GM12878 (cell line): ENCODE measurements around the gene SPINK4. TPM values are rescaled to one million over a fixed set of nuclear protein-coding genes. Genes with fewer than 3 reads are reported as not detected.

Experiments used
- ATF7 ChIP-seq: fragments of 450-650 bp; IDR thresholded peaks from 2 replicates; pipeline ENCODE4 v1.6.1; 2016; ENCODE audit warnings: low read depth, mild to moderate bottlenecking
- CEBPB ChIP-seq, 2 experiments: fragments of 150-350 bp in 1 of 2; IDR thresholded peaks; 2 replicates each; pipeline ENCODE4 v1.6.1; 2012 to 2014; ENCODE audit warnings: low read depth in 2 of 2, low read length in 2 of 2, borderline replicate concordance in 1 of 2, inconsistent platforms in 1 of 2
- CEBPZ ChIP-seq: fragments of 150-350 bp; IDR thresholded peaks from 2 replicates; pipeline ENCODE4 v1.6.1; 2016; ENCODE audit warnings: low read depth, low read length
- ETV6 ChIP-seq, 2 experiments: fragments of 450-650 bp in 1 of 2; IDR thresholded peaks in 1 of 2; conservative IDR thresholded peaks in 1 of 2; 2 replicates each; pipeline ENCODE4 v1.6.1; 2014; ENCODE audit warnings: antibody characterized with exemption in 1 of 2, borderline replicate concordance in 1 of 2, low read depth in 1 of 2, mild to moderate bottlenecking in 1 of 2, moderate library complexity in 1 of 2
- EZH2 ChIP-seq: IDR thresholded peaks from 2 replicates; pipeline ENCODE4 v1.6.1; 2012; ENCODE audit warnings: low read depth, mild to moderate bottlenecking, control low read depth, inconsistent platforms, low read length, borderline replicate concordance; ENCODE audit not compliant: control insufficient read depth
- FOXK2 ChIP-seq: fragments of 450-650 bp; IDR thresholded peaks from 2 replicates; pipeline ENCODE4 v1.6.1; 2017; ENCODE audit warnings: mild to moderate bottlenecking, moderate library complexity
- GABPA ChIP-seq: IDR thresholded peaks from 2 replicates; pipeline ENCODE4 v1.6.1; 2014; ENCODE audit warnings: antibody characterized with exemption, low read depth, mild to moderate bottlenecking, inconsistent platforms
- HDAC6 ChIP-seq: fragments of 200-600 bp; sonication (generic); IDR thresholded peaks from one replicate; pipeline ENCODE4 v1.8.0; 2017; ENCODE audit warnings: antibody characterized with exemption; ENCODE audit not compliant: unreplicated experiment
- MAX ChIP-seq: IDR thresholded peaks from 2 replicates; pipeline ENCODE4 v1.6.1; 2012; ENCODE audit warnings: low read depth, low read length, improper control_type of control experiment
- MTA3 ChIP-seq: IDR thresholded peaks from 2 replicates; pipeline ENCODE4 v1.6.1; 2012; ENCODE audit warnings: low read length, inconsistent platforms, borderline replicate concordance
- NFXL1 ChIP-seq: fragments of 450-650 bp; IDR thresholded peaks from 2 replicates; pipeline ENCODE4 v1.6.1; 2017; ENCODE audit warnings: antibody characterized with exemption, mild to moderate bottlenecking, borderline replicate concordance
- NR2C2 ChIP-seq: IDR thresholded peaks from 2 replicates; pipeline ENCODE4 v1.6.1; 2011; ENCODE audit warnings: borderline replicate concordance, low read depth; ENCODE audit not compliant: control insufficient read depth, insufficient read length
- POLR2AphosphoS5 ChIP-seq: IDR thresholded peaks from 2 replicates; pipeline ENCODE4 v1.6.1; 2011; ENCODE audit warnings: mild to moderate bottlenecking, low read length, inconsistent platforms
- POU2F2 ChIP-seq: IDR thresholded peaks from 3 replicates; pipeline ENCODE4 v1.6.1; 2011; ENCODE audit warnings: low read depth, mild to moderate bottlenecking, low read length, borderline replicate concordance
- REST ChIP-seq: IDR thresholded peaks from 2 replicates; pipeline ENCODE4 v1.6.1; 2012; ENCODE audit warnings: mild to moderate bottlenecking, low read depth, low read length
- SMAD1 ChIP-seq: fragments of 450-650 bp; IDR thresholded peaks from 2 replicates; pipeline ENCODE4 v1.6.1; 2018; ENCODE audit warnings: mild to moderate bottlenecking, low read depth; ENCODE audit not compliant: partially characterized antibody
- SREBF2 ChIP-seq: IDR thresholded peaks from 2 replicates; pipeline ENCODE4 v1.6.1; 2012; ENCODE audit warnings: mild to moderate bottlenecking, low read length
- SRF ChIP-seq, 2 experiments: IDR thresholded peaks; 2 replicates each; pipeline ENCODE4 v1.6.1; 2011; ENCODE audit warnings: low read depth in 2 of 2, low read length in 2 of 2, mild to moderate bottlenecking in 1 of 2, moderate library complexity in 1 of 2
- STAT1 ChIP-seq: fragments of 450-650 bp; conservative IDR thresholded peaks from 2 replicates; pipeline ENCODE4 v1.6.1; 2014; ENCODE audit warnings: antibody characterized with exemption, mild to moderate bottlenecking
- ZBTB11 ChIP-seq: fragments of 450-650 bp; formaldehyde crosslinking; IDR thresholded peaks from 2 replicates; pipeline ENCODE4 v1.5.0; 2022; ENCODE audit warnings: mild to moderate bottlenecking, missing genetic modification characterization
- ZNF207 ChIP-seq: fragments of 450-650 bp; IDR thresholded peaks from 2 replicates; pipeline ENCODE4 v1.6.1; 2014; ENCODE audit warnings: antibody characterized with exemption, mild to moderate bottlenecking, borderline replicate concordance
- polyA plus RNA-seq, 11 experiments: library from polyadenylated mRNA; depleted of rRNA in 4 of 11; unstranded in 6 of 11; stranded (reverse) in 5 of 11; fragments of >200 nt; fragmentation: Nextera tagmentation in 4 of 11; fragmentation: Illumina TruSeq in 1 of 11; extraction: Ambion mirVana in 4 of 11; extraction: Trizol in 1 of 11; gene quantifications; 1 replicate in 1 of 11; 2 replicates in 10 of 11; pipeline versions ENCODE4 v1.2.1 to v1.2.3, GENCODE V29; 2011 to 2016; ENCODE audit warnings: inconsistent platforms in 2 of 11, missing spikeins in 2 of 11, low read depth in 1 of 11
- total RNA-seq, 4 experiments: library from RNA; depleted of rRNA in 3 of 4; stranded (reverse); fragments of >200 nt in 3 of 4; fragmentation: Illumina TruSeq in 1 of 4; extraction: Trizol in 1 of 4; gene quantifications; 2 replicates each; pipeline versions ENCODE4 v1.2.1 to v1.2.3, GENCODE V29; 2013 to 2021

The SPINK4 gene
- total and polyA plus RNA-seq, 10 of the 15 experiments (the other 5 are each of a cell fraction or from before 2014, with no cell fraction given), result not detected

- TF ChIP-seq REST, result no peak
- no peak for TF ChIP-seq CEBPB (IDR thresholded peaks at IDR 0.05; ENCODE audit: borderline replicate concordance in 1 of 2, low read depth in 2 of 2, low read length in 2 of 2)
- no peak for TF ChIP-seq NR2C2
- TF ChIP-seq CEBPZ, result no peak
- TF ChIP-seq ATF7, result peak; percentile 69
- TF ChIP-seq STAT1, result no peak
- TF ChIP-seq ZBTB11 (CRISPR knock-in tag), result no peak
- TF ChIP-seq SRF (IDR thresholded peaks at IDR 0.05; ENCODE audit: low read depth in 2 of 2, low read length in 2 of 2), result peak in 1 of 2 experiments; percentile 88; a peak in 2 of 4 replicates
- no peak for TF ChIP-seq EZH2
- no peak for TF ChIP-seq GABPA
- TF ChIP-seq ETV6 (conservative IDR thresholded peaks at IDR 0.05 in 1 of 2, IDR thresholded peaks at IDR 0.05 in 1 of 2; ENCODE audit: borderline replicate concordance in 1 of 2, low read depth in 1 of 2), result no peak
- TF ChIP-seq MAX, result peak; percentile 83
- TF ChIP-seq POU2F2, result no peak
- no peak for TF ChIP-seq MTA3
- TF ChIP-seq NFXL1, result no peak
- TF ChIP-seq POLR2AphosphoS5, result peak; percentile 55; the same call in 1 of the 2 replicates
- TF ChIP-seq SMAD1, result peak; percentile 82
- TF ChIP-seq HDAC6, result no peak
- TF ChIP-seq ZNF207, result no peak
- TF ChIP-seq SREBF2, result no peak
- no peak for TF ChIP-seq FOXK2
These were observed 57.5 kb downstream of the SPINK4 start (continued) for GRCh38 chr9:33297432-33297831.
